Body of pancreas (tissue), 4 donors: Measurements from ENCODE around the gene APOM.

Experiments
- CTCF ChIP-seq, 7 experiments: fragments of 450-650 bp in 4 of 7; fragments of 200-600 bp in 3 of 7; sonication (generic) in 3 of 7; IDR thresholded peaks; one replicate each; pipeline ENCODE4 v1.5.1; 2016 to 2019; ENCODE audit warnings: antibody characterized with exemption in 7 of 7
- POLR2A ChIP-seq, 3 donors: fragments of 450-650 bp; IDR thresholded peaks; one replicate each; pipeline ENCODE4 v1.6.1; 2016; ENCODE audit warnings: antibody characterized with exemption in 3 of 3, mild to moderate bottlenecking in 2 of 3

- TF ChIP-seq CTCF (IDR thresholded peaks at IDR 0.05) = peak in 3 of 7 experiments; percentile 5 to 19 (median 14)
- TF ChIP-seq POLR2A (IDR thresholded peaks at IDR 0.05) = peak; percentile 84 to 97 (median 97)
These were observed 35.7 kb upstream of the APOM start for GRCh38 chr6:31619805-31620585.
